Activated T-helper 1 cell treated with anti-CD3 and anti-CD28 coated beads, Interleukin-2, amount 50 U/mL, for 16 hours (primary cell): ENCODE measurements around the gene SEMA3B.
"Not testable (repeated sequence)": the region's sequence is repeated elsewhere in the genome, so short reads cannot be mapped to it uniquely, and the experiment has no call there.

Experiments used
- DNase-seq, 2 donors: peaks; one replicate each; pipeline ENCODE4 v3.0.0-alpha.2; 2020; ENCODE audit warnings: low read depth in 1 of 2, low spot score in 1 of 2

Gene SEMA3B

DNA sequence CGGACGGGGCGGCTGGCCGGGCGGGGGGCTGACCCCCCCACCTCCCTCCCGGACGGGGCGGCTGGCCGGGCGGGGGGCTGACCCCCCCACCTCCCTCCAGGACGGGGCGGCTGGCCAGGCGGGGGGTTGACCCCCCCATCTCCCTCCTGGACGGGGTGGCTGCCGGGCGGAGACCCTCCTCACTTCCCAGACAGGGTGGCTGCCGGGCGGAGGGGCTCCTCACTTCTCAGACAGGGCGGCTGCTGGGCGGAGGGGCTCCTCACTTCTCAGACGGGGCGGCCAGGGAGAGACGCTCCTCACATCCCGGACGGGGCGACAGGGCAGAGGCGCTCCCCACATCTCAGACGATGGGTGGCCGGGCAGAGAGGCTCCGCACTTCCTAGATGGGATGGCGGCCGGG lies 43.1 kb downstream of the SEMA3B start:
- not testable (repeated sequence) for DNase-seq

DNA sequence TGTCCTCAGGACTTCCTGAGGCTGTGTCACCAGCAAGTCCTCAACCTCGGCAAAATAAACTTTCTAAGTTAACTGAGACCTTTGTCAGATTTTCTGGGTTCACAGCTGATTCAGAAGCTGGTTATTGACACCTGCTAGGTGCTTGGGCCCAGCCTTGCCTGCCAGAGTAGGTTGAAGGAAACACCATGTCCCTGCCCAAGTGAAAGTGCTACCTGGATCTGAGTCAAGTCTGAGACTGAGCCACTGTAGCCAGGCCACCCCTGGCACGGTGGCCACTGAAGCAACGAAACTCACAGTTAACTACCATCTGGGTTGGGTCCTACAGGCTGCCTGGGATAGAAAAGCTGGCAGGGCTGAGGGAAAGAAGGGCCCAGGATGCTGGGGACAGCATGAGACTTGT lies 45.4 kb downstream of the SEMA3B start:
- DNase-seq = no peak

DNA sequence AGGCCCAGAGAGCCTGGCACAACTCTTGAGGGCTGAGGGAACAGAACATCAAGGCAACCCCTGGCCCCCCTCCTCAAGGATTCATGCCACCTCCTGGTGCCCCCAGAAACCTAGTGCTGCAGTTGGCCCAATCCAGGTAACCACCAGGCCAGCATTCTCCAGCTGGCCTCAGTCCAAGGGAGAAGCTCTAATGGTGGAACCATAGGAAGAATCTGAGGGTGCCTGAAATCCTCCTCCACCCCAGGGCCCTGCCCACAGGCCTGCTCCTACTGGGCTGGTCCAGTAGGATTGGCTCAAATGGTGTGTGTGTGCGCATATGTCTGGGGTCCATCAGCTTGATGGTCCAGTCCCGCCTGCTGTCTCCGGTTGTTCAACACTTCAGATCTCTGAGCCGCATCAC lies 45.9 kb downstream of the SEMA3B start:
- no peak for DNase-seq

DNA sequence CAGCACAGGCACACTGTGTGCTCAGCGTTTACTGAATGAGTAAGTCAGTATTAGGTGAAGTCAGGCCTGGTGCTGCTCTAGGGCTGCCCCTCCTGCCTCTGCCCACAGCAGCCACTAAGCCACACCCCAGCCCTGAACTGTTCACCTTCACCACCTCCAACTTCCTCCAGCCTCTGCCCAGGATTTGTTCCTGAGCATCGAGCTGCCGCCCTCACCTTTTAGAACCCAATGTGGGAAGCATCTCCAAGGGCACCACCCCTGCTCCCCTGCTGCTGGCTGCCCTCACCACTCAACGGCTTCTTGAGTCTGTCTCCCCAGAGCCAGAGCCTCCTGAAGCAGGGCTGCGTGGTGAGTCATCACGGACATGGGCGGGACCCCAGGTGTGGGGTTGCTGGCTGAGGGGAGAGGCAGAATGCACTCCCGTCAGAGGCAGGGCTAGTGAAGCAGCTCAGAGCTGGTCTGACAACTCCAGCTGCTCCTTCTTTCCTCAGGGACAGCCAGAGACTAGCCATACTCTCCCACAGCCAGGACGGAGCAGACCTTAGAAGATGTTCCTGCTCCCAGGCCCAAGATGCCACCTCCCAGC lies 47.8 kb downstream of the SEMA3B start:
- DNase-seq = peak; percentile 57

DNA sequence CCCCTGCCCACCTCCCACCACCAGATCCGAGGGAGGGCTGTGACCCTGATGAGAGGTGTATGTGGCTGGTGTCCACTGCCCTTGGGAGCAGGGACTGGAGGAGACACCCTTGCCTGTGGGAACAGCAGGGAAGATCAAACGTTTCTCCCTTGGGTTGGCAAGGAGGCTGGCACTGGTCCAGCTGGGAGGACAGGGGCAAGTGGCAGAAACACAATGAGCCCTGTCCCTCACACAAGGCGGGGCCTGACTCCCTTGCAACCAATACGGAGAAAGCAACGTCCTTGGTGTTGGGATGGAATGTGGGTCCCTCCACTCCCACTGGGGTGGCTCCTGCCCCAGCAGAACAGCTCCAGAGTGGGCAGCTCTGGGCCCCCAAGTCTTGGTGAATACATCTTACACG lies 48.4 kb downstream of the SEMA3B start:
- no peak for DNase-seq

DNA sequence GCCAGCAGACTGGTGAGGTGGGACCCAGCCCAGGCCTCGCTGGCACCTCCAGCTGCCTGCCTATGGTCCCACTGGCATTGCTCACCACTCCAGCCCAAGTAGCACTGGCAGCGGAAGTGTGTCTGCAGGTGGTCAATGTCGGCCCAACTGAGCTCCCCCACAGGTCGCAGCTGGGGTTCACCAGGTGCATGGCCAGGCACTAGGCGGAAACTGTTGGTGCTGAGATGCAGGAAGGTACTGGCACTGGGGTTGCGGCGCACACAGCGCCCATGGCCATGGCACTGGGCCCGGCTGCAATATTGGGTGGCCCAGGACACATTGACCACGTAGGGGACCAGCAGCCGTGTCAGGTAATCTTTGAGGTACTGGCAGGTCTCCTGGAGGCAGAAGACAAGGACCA lies 49.2 kb downstream of the SEMA3B start:
- no peak for DNase-seq

DNA sequence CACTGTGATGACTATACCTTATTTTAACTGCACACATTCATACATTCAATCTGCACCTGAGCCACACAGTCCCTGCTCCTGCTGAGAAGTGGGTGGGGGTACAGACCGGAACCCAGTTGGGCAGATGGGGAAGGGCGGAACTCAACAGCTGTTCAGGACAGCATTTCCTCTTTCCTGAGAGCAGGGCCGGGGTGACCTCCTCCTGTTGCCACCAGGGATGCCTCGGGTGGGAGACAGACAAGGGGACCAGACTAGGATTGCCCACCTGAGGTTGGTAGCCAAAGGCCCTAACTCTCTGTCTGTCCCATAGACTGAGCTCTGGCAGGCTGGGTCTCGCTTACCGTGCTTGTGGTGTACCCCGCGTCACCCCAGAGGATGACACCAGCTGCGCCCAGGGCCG lies 49.7 kb downstream of the SEMA3B start:
- no peak for DNase-seq

- DNase-seq = no peak
Observed at GRCh38 chr3:50319181-50319893, 50.4 kb downstream of the SEMA3B start.

DNA sequence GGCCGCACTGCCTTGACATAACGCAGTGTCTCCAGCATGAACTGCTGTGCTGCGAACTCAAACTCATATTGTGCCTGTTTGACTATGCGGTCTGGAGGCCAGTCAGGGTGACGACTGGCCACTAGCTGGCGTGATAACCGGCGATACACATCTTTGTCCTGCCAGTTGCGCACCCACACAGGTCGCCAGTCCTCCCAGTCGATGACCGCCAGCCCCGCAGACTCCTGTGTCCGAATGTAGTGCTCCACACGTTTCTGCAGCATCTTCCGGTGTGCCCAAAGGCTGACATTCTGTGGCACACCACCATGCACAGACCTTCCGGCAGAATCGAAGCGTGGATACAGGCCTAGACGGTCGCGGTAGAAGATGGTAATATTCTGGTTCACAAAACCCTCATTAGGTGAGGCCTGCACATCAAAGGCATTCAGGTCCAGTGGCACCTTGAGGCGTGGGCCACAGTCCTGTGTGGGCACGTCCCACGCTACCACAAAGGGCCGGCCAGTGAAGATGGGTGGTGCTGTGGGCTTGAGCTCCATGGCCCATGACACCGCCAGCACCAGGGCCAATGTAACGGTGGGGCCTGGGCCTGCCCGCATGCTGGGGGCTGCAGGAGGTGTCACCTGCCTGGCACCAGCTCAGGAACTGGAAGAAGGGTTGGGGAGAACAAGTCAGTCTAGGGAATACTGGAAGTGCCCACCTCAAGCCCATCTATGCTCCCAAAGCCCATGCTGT lies 51.1 kb downstream of the SEMA3B start:
- DNase-seq = no peak

DNA sequence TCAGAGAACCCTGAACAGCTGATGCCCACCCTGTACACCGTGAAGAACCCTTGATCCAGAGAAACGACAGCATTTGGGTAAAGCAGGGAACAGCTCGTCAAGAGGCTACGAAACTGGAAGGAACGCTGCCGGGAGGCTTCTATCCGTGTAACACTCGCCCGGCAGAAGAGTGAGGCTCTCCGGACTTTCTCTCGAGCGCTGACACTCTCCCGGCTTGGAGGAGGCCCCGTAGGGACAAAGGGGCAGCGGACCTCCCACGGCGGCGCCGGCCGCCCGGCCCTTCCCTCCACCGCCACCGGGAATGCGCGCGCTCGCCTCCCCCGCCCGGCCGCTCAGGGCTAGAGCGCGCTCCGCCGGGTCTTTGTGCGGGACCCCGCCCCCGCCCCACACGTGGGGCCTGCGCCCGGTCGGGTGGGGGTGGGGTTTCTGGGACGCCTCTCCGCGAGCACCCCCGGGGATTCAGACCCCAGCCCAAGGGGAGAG lies 51.9 kb downstream of the SEMA3B start:
- DNase-seq = peak in 1 of 2 donors; percentile 47

- peak; percentile 59 to 71 for DNase-seq
Observed at GRCh38 chr3:50321336-50322114, 52.6 kb downstream of the SEMA3B start.

- no peak for DNase-seq
Observed at GRCh38 chr3:50322115-50322385, 53.1 kb downstream of the SEMA3B start.

DNA sequence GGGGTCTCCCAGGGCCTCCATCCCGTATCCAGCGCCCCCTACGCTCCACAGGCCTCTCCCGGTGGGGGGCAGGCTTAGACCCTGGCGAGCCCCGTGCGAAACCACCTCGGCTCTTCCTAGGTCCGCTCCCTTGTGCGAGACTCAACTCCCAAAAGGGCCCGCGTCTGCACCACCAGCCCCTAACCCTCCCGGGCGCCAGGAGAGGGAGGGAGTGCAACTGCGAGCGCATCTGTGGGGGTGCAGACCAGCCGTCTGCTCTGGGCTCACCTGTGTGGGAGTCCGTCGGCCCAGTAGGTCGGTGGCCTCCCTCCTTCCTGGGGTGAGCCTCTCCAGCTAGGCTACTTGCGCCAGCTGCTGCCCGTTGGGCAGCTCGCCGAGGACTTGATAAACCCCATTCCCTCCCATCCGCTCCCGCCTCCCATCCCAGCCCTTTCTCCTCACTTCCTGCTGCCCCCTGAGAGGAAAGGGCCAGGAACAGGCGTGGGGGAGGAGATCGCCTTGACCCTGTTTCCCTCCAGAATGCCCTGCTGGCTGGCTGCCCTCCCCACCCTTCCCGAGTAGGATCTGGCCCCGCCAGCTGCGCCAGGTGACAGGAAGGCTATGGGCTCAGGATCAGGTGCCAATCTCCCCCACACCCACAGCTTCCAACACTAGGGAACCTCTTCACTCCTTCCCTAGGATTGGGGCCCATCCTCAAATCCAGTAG lies 53.6 kb downstream of the SEMA3B start, which contains the start of gene HYAL2:
Gene HYAL2 (minus strand): TSS at position 360 of the 706 bp plus-strand sequence. CDS start 2,256 bp downstream, outside the sequence.
- no peak for DNase-seq

DNA sequence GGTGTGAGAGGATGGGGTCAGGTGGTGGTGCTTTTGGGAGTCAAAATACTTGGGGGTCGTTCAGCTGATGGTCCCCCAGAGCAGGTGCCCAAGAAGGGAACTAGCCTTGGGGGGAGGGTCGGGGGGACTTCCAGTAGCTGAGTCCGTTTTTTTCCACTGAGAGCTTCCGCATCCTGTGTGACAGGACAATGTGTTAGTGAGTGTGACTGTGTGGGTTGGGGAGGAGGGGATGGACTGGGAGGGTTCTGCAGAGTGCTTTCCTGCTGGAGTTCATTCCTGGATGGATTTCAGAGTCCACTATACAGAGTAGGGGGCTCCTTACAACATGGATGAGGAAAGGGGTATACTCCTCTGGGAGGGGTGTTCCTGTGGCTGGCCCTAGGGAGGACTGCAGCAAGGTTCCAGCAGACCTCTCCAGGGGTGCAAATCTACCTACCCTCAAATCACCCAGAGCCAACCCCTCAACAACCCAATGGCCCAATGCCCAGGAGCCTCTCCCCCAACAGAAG lies 54.2 kb downstream of the SEMA3B start:
- DNase-seq = no peak

GRCh38 chr3:50323614-50324199 lies 54.8 kb downstream of the SEMA3B start:
- DNase-seq = no peak

DNA sequence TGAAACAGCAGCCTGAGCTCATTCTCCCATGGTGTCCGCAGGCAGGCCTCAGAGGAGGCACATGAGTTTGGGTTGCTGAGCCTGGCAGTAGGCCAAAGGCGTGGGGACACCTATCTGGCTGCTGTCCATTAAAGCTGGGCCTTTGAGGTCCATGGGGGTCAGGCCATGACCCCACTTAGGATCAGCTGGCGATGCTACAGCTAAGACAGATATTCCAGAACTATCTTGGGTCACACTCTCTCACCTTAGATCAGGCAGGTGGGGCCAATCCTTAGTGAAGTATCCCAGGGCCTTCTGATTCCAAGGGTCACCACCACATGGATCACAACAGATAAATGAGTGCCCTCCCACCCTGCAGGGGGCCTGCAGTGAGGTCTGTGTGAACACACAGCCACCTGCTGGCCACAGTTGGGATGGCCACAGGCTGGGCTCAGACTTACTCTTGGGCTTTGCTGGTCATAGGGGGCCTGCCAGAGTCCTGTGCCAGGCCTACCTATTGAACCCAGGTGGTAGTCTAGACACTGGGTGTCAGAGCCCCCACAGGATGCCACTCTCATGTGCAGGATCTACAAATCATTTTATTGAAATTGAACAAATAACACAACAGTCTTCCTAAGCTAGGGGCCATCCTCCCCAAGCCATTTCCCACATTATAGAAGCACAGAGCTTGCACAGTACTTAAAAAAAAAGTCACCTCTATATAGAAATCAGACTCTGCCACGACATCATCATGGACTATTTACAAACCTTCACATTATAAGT lies 55.6 kb downstream of the SEMA3B start:
- peak in 1 of 2 donors; percentile 32 for DNase-seq

DNA sequence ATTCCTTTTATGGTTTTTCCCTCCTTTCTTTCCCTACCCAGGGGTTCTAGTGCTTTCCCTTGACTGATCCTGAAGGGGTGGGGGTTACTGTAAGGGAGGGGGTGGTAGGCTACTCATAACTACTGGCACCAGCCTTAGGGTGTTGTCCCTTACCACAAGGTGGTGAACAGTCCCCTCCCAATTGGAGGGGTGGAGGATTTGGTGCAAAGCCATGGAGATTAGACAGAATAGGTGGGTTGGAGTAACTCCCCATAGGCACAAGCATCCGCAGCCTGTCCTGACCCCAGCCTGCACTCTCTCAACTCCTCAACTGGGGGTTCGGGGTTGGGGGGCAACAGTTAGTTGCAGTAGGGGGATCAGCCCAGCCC lies 56.1 kb downstream of the SEMA3B start:
- DNase-seq = no peak

GRCh38 chr3:50325497-50326181 lies 56.7 kb downstream of the SEMA3B start:
- no peak for DNase-seq

DNA sequence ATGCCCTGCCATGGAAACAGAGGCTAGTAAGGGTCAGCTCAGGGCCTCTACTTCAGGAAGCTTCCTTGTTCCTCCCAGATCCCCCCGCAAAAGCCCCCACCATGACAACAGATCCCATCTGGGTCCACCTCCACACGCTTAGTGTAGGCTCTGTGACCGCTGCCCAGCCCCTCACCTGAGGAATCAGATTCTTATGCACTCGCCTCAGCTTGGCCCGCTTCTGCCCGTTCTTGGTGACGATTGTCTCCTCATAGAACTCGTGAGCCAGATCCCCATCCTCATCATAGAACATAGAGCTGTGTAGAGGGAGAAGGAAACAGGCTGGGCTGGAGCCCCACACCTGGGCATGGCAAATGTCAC lies 57.2 kb downstream of the SEMA3B start:
- DNase-seq = no peak
